ENCODE data around the gene ARSI.

The ARSI gene

GRCh38 chr5:150274811-150275210 is 27.9 kb downstream of the ARSI start:
- H3K4me3 ChIP-seq (replicated peaks in 1 of 2; ENCODE audit: low read depth in 2 of 2, low read length in 2 of 2): no peak overlapping the region
- DNase-seq (ENCODE audit: low read depth in 2 of 2): no peak
- TF ChIP-seq, protein P1, sequence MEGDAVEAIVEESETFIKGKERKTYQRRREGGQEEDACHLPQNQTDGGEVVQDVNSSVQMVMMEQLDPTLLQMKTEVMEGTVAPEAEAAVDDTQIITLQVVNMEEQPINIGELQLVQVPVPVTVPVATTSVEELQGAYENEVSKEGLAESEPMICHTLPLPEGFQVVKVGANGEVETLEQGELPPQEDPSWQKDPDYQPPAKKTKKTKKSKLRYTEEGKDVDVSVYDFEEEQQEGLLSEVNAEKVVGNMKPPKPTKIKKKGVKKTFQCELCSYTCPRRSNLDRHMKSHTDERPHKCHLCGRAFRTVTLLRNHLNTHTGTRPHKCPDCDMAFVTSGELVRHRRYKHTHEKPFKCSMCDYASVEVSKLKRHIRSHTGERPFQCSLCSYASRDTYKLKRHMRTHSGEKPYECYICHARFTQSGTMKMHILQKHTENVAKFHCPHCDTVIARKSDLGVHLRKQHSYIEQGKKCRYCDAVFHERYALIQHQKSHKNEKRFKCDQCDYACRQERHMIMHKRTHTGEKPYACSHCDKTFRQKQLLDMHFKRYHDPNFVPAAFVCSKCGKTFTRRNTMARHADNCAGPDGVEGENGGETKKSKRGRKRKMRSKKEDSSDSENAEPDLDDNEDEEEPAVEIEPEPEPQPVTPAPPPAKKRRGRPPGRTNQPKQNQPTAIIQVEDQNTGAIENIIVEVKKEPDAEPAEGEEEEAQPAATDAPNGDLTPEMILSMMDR (IDR thresholded peaks at IDR 0.05; ENCODE audit: low read depth, low read length): no peak

DNA sequence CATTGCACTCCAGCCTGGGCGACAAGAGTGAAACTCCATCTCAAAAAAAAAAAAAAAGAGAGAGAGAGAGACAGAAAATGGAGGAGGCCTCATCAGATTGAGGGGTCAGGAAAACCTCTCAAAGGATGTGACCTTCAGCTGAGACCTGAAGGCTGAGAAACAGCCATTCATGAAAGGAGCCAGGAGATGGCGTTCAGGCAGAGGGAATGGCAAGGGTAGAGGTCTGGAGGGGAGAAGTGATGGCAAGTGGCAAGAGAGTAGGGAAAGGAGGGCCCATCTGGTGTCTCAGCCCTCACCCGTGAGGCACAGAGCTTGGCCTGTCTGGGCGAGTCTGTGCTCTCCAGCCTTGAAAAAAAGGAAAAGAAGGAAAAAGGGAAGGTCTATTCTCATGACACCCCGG is 30.2 kb downstream of the ARSI start:
- peak; percentile 58 to 70 for DNase-seq (ENCODE audit: low read depth in 2 of 2)
- TF ChIP-seq, protein P1 (IDR thresholded peaks at IDR 0.05; ENCODE audit: low read depth, low read length): peak; percentile 66
- H3K4me3 ChIP-seq (replicated peaks in 1 of 2; ENCODE audit: low read depth in 2 of 2, low read length in 2 of 2): no peak overlapping the region

GRCh38 chr5:150271923-150272322 is 30.8 kb downstream of the ARSI start:
- TF ChIP-seq, protein P1 (IDR thresholded peaks at IDR 0.05; ENCODE audit: low read depth, low read length): no peak
- H3K4me3 ChIP-seq (replicated peaks in 1 of 2; ENCODE audit: low read depth in 2 of 2, low read length in 2 of 2): no peak overlapping the region
- no peak for DNase-seq (ENCODE audit: low read depth in 2 of 2)

GRCh38 chr5:150271296-150271692 is 31.4 kb downstream of the ARSI start:
- TF ChIP-seq, protein P1 (IDR thresholded peaks at IDR 0.05; ENCODE audit: low read depth, low read length): no peak
- DNase-seq (ENCODE audit: low read depth in 2 of 2): no peak
- no peak overlapping the region for H3K4me3 ChIP-seq (replicated peaks in 1 of 2; ENCODE audit: low read depth in 2 of 2, low read length in 2 of 2)

GRCh38 chr5:150270541-150271295 is 32.0 kb downstream of the ARSI start:
- TF ChIP-seq, protein P1 (IDR thresholded peaks at IDR 0.05; ENCODE audit: low read depth, low read length): no peak
- no peak overlapping the region for H3K4me3 ChIP-seq (replicated peaks in 1 of 2; ENCODE audit: low read depth in 2 of 2, low read length in 2 of 2)
- DNase-seq (ENCODE audit: low read depth in 2 of 2): no peak

DNA sequence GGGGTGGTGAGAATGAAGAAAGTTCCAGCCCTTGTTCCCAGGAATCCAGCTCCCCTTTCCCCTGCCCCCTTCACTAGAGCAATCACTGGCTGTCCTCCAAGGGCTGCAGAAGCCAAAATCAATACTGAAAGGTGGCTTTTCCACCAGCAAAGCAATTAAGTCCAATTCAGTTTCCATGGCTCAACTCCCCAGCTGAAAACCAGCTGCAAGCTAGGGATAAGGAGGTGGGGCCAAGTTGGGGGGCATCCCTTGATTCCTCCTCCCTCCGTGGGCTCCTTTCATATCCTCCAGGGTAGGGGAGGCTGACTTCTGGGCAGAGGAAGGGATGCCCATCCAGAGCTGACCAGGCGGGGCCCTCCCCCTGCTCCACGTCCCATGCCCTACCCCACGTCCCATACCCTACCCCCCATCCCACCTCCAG is 35.8 kb downstream of the ARSI start:
- no peak for DNase-seq (ENCODE audit: low read depth in 2 of 2)
- no peak overlapping the region for H3K4me3 ChIP-seq (replicated peaks in 1 of 2; ENCODE audit: low read depth in 2 of 2, low read length in 2 of 2)
- TF ChIP-seq, protein P1 (IDR thresholded peaks at IDR 0.05; ENCODE audit: low read depth, low read length): no peak
